Right cardiac atrium (tissue), 5 donors: Measurements from ENCODE around the gene DST. TPM values are rescaled to one million over a fixed set of nuclear protein-coding genes. Genes with fewer than 3 reads are reported as not detected.

ENCODE experiments used
- ATAC-seq, 2 donors: fragments of 200-7000 bp; cut with Tn5 transposase; one replicate each; pipeline versions ENCODE4 v1.8.0 to v1.9.1; 2020; ENCODE audit warnings: moderate library complexity in 2 of 2, mild to moderate bottlenecking in 1 of 2
- DNase-seq, 3 donors: peaks; one replicate each; pipeline ENCODE4 v3.0.0-alpha.2; 2020
- H3K27ac ChIP-seq: one replicate; pipeline ENCODE4 v1.5.1; 2013; ENCODE audit warnings: mild to moderate bottlenecking, low read length, control low read depth, moderate library complexity
- H3K27me3 ChIP-seq: one replicate; pipeline ENCODE4 v1.6.1; 2013; ENCODE audit not compliant: control insufficient read depth, insufficient read depth
- H3K4me1 ChIP-seq: one replicate; pipeline ENCODE4 v1.6.1; 2013; ENCODE audit warnings: low read length; ENCODE audit not compliant: control insufficient read depth, insufficient read depth
- H3K4me3 ChIP-seq: one replicate; pipeline ENCODE4 v1.5.1; 2013; ENCODE audit warnings: low read length, control low read depth
- H3K9me3 ChIP-seq: one replicate; pipeline ENCODE4 v1.6.1; 2013; ENCODE audit warnings: low read length; ENCODE audit not compliant: control insufficient read depth
- WGBS: extraction: QIAGEN DNeasy Blood & Tissue Kit; methylation state at CpG from one replicate; pipeline ENCODE4 v1.1.7; 2013; 5-methylcytosine and 5-hydroxymethylcytosine counted together
- intact Hi-C, 4 donors: fragments of 100-400 bp; cut with DNase I; formaldehyde crosslinking; loops; one replicate each; pipeline versions ENCODE4 v1.11.0 to v1.14.0; 2022 to 2023
- polyA plus RNA-seq: library from polyadenylated mRNA; stranded (reverse); fragments of 200-250 nt; gene quantifications from one replicate; pipeline ENCODE4 v1.2.3, GENCODE V29; 2013
- total RNA-seq, 4 donors: library from RNA; stranded (reverse); fragmentation: NEBNext Ultra II Directional; extraction: Animal tissue kit (Norgen Biotek cat#: 25700); gene quantifications; one replicate each; pipeline ENCODE4 v1.2.1, GENCODE V29; 2021
- donor health status: healthy with polysubstance abuse.
- donor health status: DM: no; HTN: yes; CAD: no.
- donor health status: DM: no; HTN: no; CAD: no.
- donor health status: DM: no; HTN: yes; CAD: no; lungs with severe emphysema.
- donor health status: DM: yes; HTN: yes; CAD: no.

The DST gene
- total and polyA plus RNA-seq, 5 donors: 148 to 308 (median 204) TPM

DNA sequence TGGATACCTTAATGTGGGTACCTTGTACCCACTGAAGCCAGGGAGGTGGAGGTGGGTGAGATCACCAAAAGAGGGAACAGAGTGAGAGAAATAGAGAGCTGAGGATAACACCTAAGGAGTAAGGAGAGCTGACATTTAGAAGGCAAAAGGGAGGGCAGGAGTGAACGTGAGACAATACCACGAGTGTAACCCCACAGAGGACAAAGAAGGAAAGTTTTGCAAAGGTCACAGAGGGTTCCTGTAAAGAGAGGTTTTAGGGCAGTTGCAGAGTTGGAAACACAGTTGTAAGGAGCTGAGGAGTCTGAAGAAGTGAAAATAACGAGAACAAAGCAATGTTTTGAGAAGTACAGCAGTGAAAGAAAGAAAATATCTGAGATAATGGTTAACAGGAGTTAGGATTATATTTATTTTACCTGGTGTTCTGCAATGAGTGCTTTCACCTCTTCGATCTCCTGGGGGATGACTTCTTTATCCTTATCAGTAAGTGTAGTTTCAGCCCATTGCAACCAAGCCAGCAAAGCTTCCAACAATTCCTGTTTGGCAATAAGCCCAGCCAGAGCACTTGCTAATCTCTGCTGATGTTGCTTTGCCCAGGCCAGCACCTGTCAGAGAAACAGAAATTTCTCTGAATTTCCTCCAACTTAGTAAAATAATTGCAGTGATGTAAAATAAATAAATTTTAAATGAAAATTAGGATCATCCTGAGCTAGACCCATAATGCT is 166.8 kb downstream of the DST start:
- peak; percentile 87 to 88 for ATAC-seq
- H3K4me3 ChIP-seq: no peak overlapping the region
- no peaks in the 10 kb centered on the region for H3K27me3 ChIP-seq
- WGBS: 25% methylated on average over 4 of the region's 4 CpGs
- H3K27ac ChIP-seq: no peak overlapping the region
- DNase-seq: peak in 1 of 3 donors; percentile 44
- H3K4me1 ChIP-seq: peaks cover 5% of the 10 kb centered on the region
- no peaks in the 10 kb centered on the region for H3K9me3 ChIP-seq
- intact Hi-C loops: loop anchor here in 1 of 4 donors (10.0 kb wide), 1 partner anchor 119 kb away; no protein-coding TSS in a partner anchor

DNA sequence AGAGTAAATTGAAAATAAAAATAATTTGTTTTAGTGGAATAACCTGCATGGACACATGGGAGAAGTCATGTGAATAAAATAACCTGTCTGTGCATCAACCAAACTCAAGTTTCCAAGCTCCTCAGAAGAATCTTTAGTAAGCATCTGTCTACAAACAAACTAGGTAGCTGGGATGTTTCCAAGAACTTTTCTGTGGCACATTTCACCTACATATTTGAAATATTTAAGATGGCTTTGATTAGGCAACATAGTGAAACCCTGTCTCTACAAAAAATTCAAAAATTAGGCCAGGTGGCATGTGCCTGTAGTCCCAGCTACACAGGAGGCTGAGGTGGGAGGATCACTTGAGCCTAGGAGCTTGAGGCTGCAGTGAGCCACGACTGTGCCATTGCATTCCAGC is 168.2 kb downstream of the DST start:
- H3K27me3 ChIP-seq: no peaks in the 10 kb centered on the region
- DNase-seq (no peak), ATAC-seq (no peak)
- 75% methylated on average over 1 of the region's 1 CpG for WGBS
- no peak overlapping the region for H3K27ac ChIP-seq
- H3K9me3 ChIP-seq: no peaks in the 10 kb centered on the region
- peaks cover 5% of the 10 kb centered on the region for H3K4me1 ChIP-seq
- intact Hi-C loops: loop anchor here in 1 of 4 donors (10.0 kb wide), 1 partner anchor 120 kb away; no protein-coding TSS in a partner anchor
- no peak overlapping the region for H3K4me3 ChIP-seq

DNA sequence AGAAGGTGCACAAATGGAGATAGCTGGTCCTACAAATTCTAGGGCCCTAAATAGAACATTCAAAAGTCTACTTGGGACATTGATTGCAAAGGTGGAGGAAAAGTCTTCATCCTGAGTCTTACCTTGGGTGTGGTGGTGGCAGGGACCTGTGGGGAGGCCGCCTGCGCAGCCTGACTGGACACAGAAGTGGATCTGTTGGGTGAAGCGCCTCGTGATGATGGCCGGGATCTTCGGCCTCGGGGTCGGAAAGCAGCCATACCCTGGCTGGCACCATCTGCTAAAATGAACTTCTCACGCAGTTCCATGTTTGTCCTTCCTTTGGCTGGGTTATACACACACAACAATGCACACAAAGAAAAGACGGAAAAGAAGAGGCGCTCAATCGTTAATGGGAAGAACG is 179.2 kb downstream of the DST start:
- Histone ChIP-seq H3K4me3 (no peak overlapping the region), H3K27ac (no peak overlapping the region), H3K9me3 (no peaks in the 10 kb centered on the region), H3K4me1 (no peaks in the 10 kb centered on the region), H3K27me3 (no peaks in the 10 kb centered on the region)
- DNase-seq: no peak
- WGBS: 98% methylated on average over 13 of the region's 13 CpGs
- intact Hi-C loops: loop anchor here in 2 of 4 donors (10.0 kb wide), 2 partner anchors 99 to 131 kb away; no protein-coding TSS in a partner anchor
- no peak for ATAC-seq

DNA sequence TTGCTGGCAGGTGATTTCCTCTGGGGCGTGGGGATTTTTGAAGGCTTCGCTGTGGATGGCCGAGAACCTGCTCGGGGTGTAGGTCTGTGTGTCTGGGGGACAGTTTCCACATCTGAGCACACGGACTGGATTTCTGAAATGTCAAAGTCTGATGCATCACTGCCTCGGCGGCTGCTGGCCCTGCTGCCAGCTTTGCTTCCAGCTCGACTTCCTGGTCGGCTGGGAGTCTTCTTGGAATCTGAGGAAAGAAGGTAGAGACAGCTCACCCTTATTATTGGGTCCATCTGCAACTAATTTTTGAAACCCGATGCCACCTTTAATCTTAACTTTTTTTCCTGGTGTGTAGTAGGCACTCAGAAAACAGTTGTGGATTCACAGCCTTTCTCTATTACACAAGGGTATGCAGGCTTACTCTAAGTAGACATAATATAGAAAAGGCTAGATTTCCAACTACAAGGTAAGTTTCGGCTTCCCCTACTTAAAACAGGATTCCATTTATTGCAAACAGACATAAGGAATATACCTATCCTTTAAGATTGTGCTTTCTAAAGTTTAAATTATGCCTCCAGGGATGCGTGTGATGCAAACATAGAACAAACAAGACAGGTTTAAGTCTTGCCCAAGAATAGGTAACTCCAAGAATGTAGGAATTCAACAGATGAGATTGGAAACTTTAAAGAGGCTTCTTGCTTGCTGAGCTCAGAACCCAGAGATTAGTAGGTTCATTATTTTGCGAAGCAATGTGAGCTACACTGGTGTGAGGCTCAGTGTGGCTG is 183.5 kb downstream of the DST start:
- Histone ChIP-seq H3K27me3 (no peaks in the 10 kb centered on the region), H3K4me3 (no peak overlapping the region), H3K9me3 (no peaks in the 10 kb centered on the region), H3K27ac (no peak overlapping the region), H3K4me1 (no peaks in the 10 kb centered on the region)
- DNase-seq: no peak
- intact Hi-C loops: no loop called here
- no peak for ATAC-seq
- 91% methylated on average over 13 of the region's 13 CpGs for WGBS

DNA sequence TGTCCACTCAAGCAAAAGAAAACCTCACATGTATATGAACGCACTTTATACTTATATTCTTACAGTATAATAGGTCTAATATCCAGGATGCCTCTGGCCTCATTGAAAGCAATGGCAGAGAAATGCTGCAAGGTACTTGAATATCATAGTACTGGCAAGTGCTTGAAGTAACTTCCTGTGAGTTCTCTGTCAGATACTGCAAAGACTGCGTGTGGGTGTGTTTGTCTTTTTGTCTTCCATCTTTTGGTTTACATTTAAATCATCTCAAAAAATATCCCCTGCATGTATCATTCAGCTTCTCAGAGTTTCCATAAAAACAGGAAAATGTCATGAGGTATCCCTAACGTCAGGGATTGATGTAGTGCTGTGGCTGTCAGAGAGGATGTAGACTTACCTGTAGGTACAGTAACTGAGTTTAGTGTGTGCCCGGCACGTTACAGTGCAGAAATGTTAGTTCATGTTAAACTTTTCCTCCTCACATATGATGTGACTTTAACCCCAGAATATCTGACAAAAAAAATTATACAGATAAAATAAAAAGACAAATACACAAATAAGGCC is 184.3 kb downstream of the DST start:
- intact Hi-C loops: no loop called here
- ATAC-seq: no peak
- H3K4me3 ChIP-seq: no peak overlapping the region
- H3K27ac ChIP-seq: no peak overlapping the region
- no peak for DNase-seq
- H3K9me3 ChIP-seq: no peaks in the 10 kb centered on the region
- H3K4me1 ChIP-seq: no peaks in the 10 kb centered on the region
- 71% methylated on average over 5 of the region's 5 CpGs for WGBS
- H3K27me3 ChIP-seq: no peaks in the 10 kb centered on the region

DNA sequence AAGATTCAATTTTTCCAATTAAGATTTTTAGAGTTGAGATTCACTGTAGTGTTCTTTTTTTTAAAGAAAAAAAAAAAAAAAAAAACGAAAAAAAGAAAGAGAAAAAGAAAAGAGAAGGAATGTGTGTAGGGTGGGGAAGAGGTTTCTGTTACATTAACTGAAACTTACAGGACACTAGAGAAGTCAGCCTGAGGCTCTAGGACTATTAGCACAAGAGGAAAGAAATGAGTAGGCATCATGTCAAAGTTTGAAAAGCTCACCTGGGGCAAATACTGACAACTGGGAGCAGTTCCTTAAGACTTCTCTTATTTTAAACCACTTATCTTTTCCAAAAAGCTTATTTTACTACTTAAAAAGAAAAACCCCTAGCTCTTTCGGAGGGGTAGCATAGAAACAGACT is 185.9 kb downstream of the DST start:
- intact Hi-C loops: no loop called here
- no peak overlapping the region for H3K27ac ChIP-seq
- H3K9me3 ChIP-seq: no peaks in the 10 kb centered on the region
- H3K4me1 ChIP-seq: no peaks in the 10 kb centered on the region
- no peak for DNase-seq
- H3K27me3 ChIP-seq: no peaks in the 10 kb centered on the region
- no peak overlapping the region for H3K4me3 ChIP-seq
- ATAC-seq: no peak
- 65% methylated on average over 2 of the region's 2 CpGs for whole genome bisulfite sequencing

DNA sequence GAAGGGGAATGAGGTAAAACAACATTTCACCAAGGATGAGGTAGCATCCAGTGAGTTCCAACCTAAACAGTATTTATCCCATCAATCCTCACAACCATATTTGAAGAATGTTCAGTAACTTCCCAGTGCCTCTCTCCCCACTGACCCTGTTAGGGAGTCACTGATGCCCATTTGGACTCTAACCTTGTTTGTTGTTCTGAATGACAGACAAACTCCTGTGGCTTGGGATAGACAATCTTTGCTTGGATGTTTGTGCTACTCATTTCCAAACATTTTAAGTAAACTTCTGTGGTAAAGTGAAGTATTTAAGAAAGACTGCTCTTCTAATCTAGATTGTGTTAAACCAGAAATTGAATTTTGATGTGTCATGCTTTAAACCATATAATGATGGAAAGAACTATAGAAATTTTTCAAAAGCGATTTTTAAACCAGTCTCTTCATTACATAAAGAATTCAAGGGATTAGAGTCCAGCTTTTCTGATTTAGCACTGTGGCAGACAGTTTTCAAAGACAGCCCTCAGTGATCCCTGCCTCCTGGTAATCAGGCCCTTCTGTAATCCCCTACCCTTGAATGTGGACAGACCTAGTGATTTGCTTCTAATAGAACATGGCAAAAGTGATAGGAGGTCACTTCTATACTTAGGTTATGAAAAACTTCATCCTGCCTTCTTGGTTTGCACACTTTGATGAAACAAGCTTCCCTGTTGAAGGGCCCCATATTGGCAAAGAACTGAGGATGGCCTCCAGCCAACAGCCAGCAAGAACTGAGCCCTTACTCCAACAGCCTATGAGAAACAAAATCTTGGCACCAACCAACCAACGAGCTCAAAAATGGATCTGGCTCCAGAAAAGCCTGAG is 191.6 kb downstream of the DST start:
- Histone ChIP-seq H3K27me3 (no peaks in the 10 kb centered on the region), H3K4me3 (no peak overlapping the region), H3K9me3 (no peaks in the 10 kb centered on the region), H3K27ac (peak overlapping the region; percentile 67), H3K4me1 (peaks cover 6% of the 10 kb centered on the region)
- WGBS: 40% methylated on average over 2 of the region's 2 CpGs
- intact Hi-C loops: no loop called here
- ATAC-seq: peak; percentile 75 to 91
- DNase-seq: peak; percentile 77 to 93 (median 89)

DNA sequence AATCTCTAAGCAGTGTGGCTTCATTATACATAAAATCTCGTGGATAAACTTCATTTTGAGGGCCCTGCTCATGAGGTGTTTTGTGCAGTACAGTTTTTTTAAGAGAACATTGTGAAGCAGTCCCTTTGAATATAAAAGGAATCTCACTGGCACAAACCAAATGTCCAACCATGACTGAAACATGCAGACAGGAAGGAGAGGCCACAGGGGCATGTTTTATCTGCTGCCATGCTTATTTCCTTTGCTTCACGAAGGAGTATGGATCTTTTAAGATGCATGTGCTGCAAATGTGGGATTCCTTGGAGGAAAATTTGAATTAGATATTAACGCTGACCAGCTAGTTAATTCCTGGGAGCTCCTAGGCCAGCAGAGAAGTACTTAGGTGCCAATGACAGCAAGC is 192.3 kb downstream of the DST start:
- intact Hi-C loops: no loop called here
- H3K27me3 ChIP-seq: no peaks in the 10 kb centered on the region
- no peak for DNase-seq
- 55% methylated on average over 3 of the region's 3 CpGs for WGBS
- peaks cover 6% of the 10 kb centered on the region for H3K4me1 ChIP-seq
- H3K27ac ChIP-seq: peak overlapping the region; percentile 67
- ATAC-seq: no peak
- no peak overlapping the region for H3K4me3 ChIP-seq
- no peaks in the 10 kb centered on the region for H3K9me3 ChIP-seq

DNA sequence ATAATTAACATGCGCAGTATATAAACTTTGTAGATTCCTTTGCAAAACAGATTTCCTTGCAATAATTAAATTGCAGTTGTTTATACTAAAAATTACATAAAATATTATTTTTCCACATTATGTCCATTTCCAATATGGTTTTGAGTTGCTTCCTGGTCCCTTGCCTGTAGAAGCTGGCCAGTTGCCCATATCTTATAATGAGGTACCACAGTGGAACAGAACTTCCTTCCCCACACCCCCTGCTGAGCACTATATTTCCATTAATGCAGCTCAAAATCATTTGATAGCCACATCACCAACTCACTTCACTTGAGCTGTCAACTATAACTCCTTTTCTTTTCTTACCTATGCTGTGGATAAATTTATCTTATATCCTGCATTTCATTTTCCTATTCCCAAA is 194.6 kb downstream of the DST start:
- intact Hi-C loops: no loop called here
- WGBS: 50% methylated on average over 1 of the region's 1 CpG
- Histone ChIP-seq H3K4me3 (no peak overlapping the region), H3K4me1 (peaks cover 8% of the 10 kb centered on the region), H3K27me3 (no peaks in the 10 kb centered on the region), H3K27ac (no peak overlapping the region), H3K9me3 (no peaks in the 10 kb centered on the region)
- ATAC-seq (no peak), DNase-seq (no peak)

DNA sequence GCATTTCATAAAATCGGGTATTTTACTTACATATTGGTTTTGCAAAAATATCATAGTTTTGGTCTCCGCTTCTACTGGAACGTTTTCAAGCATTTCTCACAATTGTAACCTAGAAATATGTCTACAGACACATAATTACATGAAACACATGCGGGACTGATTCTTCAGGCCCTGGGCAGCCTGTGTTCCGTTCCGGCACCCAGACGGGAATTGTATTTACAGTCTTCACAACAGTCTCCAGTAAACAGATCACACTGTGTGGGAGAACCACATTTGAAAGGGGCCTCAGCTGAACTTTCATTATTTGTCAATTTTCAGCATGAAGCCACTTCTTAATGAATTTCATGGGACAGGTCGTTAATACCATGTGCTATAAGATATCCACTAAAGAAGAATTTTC is 196.9 kb downstream of the DST start:
- no peaks in the 10 kb centered on the region for H3K27me3 ChIP-seq
- no peaks in the 10 kb centered on the region for H3K9me3 ChIP-seq
- intact Hi-C loops: no loop called here
- no peak overlapping the region for H3K4me3 ChIP-seq
- ATAC-seq (peak; percentile 63 to 65), DNase-seq (peak in 1 of 3 donors; percentile 46)
- peaks cover 7% of the 10 kb centered on the region for H3K4me1 ChIP-seq
- H3K27ac ChIP-seq: no peak overlapping the region
- WGBS: 50% methylated on average over 8 of the region's 8 CpGs
